Activated CD4-positive, alpha-beta memory T cell treated with anti-CD3 and anti-CD28 coated beads, Interleukin-2, amount 10 ng/mL, durations not matched to agents 7 days and 5 days (primary cell): ENCODE results near the gene ITPR1. TPM values are rescaled to one million over a fixed set of nuclear protein-coding genes. Genes with fewer than 3 reads are reported as not detected.

ENCODE experiments used
- CTCF ChIA-PET: fragments of 350-600 bp; sonication (Branson Sonifier 250); formaldehyde crosslinking; loops from one replicate; lab custom pipeline; 2021; ENCODE audit warnings: antibody characterized with exemption, inconsistent platforms; lab: Charles Lee
- POLR2A ChIA-PET: fragments of 350-600 bp; sonication (Branson Sonifier 250); formaldehyde crosslinking; loops from one replicate; lab custom pipeline; 2021; ENCODE audit warnings: antibody characterized with exemption; lab: Charles Lee
- DNase-seq: peaks from one replicate; pipeline ENCODE4 v3.0.0-alpha.2; 2020
- H3K27ac Mint-ChIP-seq: one replicate; pipeline ENCODE4 v1.8.0; 2021; ENCODE audit warnings: mild to moderate bottlenecking, mixed read lengths
- H3K27me3 Mint-ChIP-seq: one replicate; pipeline ENCODE4 v1.8.0; 2021; ENCODE audit warnings: mixed read lengths
- H3K36me3 Mint-ChIP-seq: one replicate; pipeline ENCODE4 v1.8.0; 2021; ENCODE audit warnings: low read depth, mixed read lengths
- H3K4me1 Mint-ChIP-seq: one replicate; pipeline ENCODE4 v1.8.0; 2021; ENCODE audit warnings: mixed read lengths
- H3K4me3 Mint-ChIP-seq: one replicate; pipeline ENCODE4 v1.8.0; 2021; ENCODE audit warnings: mild to moderate bottlenecking, mixed read lengths
- H3K9me3 Mint-ChIP-seq: one replicate; pipeline ENCODE4 v1.8.0; 2021; ENCODE audit warnings: mixed read lengths
- total RNA-seq, 2 experiments: library from RNA; stranded (reverse); gene quantifications; one replicate each; pipeline ENCODE4 v1.2.3, GENCODE V29; 2021

ITPR1 gene
- total RNA-seq, 2 experiments from 2014 or later: 59.6 to 64.3 TPM

DNA sequence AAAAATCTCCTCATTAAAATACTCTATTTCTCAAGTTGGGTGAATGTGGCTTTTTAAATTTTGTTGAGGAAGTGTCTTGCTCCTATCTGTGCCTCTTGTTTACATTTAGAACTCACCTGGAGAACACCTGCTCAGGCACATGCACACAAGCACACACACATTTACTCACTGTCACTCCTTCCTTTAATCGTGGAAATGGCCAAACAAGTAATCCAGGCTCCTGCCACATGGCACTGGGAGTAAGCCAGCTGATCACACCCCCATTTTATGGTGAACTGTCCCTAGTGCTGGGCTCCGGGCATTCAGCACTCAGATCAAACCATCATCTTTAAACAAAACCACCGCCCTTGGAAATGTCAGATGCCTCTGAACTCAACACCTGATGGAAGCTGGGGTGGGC lies 281.4 kb downstream of the ITPR1 start:
- H3K27me3 Mint-ChIP-seq: no peaks in the 10 kb centered on the region
- DNase-seq: no peak
- POLR2A ChIA-PET: no interaction called here
- peak overlapping the region; percentile 5 for H3K27ac Mint-ChIP-seq
- peaks cover 69% of the 10 kb centered on the region for H3K36me3 Mint-ChIP-seq
- CTCF ChIA-PET: no interaction called here
- H3K9me3 Mint-ChIP-seq: no peaks in the 10 kb centered on the region
- peaks cover 82% of the 10 kb centered on the region for H3K4me1 Mint-ChIP-seq
- H3K4me3 Mint-ChIP-seq: no peak overlapping the region

DNA sequence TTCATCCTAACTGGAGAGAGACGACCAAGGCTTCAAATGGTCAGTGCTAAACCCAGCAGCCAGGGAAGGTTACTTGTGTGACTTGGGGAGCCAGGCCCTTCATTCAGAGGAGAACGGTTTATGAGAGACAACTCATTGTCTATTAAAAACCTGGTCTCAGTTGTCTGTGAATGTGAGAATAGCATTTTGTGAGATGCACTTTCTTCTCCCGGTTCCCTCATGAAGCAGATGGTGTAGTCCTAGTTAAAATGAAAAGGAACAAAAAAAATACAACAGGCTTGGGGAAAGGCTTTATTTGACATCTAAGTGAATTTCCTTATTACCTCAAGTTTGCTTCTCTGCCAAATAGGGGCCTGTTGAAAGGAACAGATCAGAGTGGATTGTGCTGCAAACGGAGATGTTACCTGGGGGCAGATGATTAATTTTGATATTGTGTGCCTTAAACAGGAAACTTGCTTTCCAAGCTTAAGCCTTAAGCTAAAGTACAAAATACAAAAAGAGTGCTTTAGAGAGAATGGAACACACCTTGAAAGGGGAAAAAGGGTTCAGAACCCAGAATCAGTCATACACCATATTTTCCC lies 283.3 kb downstream of the ITPR1 start:
- Mint-ChIP-seq H3K27me3 (no peaks in the 10 kb centered on the region), H3K36me3 (peaks cover 72% of the 10 kb centered on the region), H3K27ac (peak overlapping the region; percentile 83), H3K9me3 (no peaks in the 10 kb centered on the region), H3K4me3 (no peak overlapping the region), H3K4me1 (peaks cover 82% of the 10 kb centered on the region)
- no peak for DNase-seq
- POLR2A ChIA-PET: interaction anchor here (1.7 to 4.9 kb wide), 3 partner anchors 24 to 202 kb away, joined by 4 to 21 read pairs (median 5); partner anchors contain the start of gene BHLHE40
- CTCF ChIA-PET: interaction anchor here (1.1 to 1.5 kb wide), 2 partner anchors 27 to 204 kb away, joined by 3 to 4 read pairs; no protein-coding TSS in a partner anchor

DNA sequence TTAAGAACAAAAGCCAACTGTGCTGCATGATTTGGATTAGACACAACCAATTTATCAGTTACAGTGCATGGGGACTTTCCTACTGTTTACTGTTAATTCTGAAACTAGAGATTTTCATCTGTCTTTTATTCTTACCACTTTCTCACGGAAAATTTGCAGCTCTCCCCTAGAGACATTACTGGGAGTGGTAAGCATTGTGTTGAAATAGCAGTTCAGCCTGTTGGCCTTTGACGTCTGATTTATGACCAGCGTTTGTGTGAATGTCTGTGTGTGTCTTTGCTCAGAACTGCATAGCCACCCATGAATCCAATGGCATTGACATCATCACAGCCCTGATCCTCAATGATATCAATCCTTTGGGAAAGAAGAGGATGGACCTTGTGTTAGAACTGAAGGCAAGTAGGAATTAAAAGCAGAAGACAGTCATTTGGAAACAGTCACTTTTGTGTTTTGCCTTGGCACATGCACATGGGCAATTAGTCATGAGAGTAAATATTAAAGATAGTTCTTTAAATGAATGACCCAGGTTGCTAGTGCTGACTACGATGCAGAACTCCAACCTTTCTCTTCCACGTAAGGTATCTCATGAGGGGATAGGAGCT lies 283.9 kb downstream of the ITPR1 start:
- H3K9me3 Mint-ChIP-seq: no peaks in the 10 kb centered on the region
- peaks cover 77% of the 10 kb centered on the region for H3K4me1 Mint-ChIP-seq
- H3K27ac Mint-ChIP-seq: peak overlapping the region; percentile 83
- no peaks in the 10 kb centered on the region for H3K27me3 Mint-ChIP-seq
- H3K4me3 Mint-ChIP-seq: no peak overlapping the region
- CTCF ChIA-PET: interaction anchor here (1.1 to 1.5 kb wide), 2 partner anchors 27 to 204 kb away, joined by 3 to 4 read pairs; no protein-coding TSS in a partner anchor
- peak; percentile 22 for DNase-seq
- H3K36me3 Mint-ChIP-seq: peaks cover 74% of the 10 kb centered on the region
- POLR2A ChIA-PET: interaction anchor here (1.7 to 4.9 kb wide), 3 partner anchors 25 to 201 kb away, joined by 4 to 21 read pairs (median 5); partner anchors contain the start of gene BHLHE40

DNA sequence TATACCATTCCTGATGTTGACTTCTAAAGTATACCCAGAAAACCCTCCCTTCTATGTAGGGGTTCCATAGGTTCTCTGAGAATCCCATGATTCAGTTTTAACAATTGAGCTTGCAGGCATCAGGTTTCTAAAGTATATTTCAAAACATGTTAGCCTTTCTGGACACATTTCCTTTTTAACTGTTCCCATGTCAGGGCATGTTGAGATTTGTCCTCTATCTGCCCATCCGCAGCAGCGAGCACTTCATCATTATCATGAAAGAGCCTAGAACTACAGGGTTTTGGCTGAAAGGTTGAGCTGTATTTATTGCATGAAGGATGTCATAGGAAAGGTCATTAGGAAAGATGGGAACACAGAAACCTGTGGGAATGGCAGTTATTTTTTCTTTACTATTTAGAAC lies 285.0 kb downstream of the ITPR1 start:
- POLR2A ChIA-PET: interaction anchor here (0.6 to 4.9 kb wide), 4 partner anchors 32 to 455 kb away, joined by 3 to 21 read pairs (median 4); partner anchors contain the start of gene BHLHE40
- DNase-seq: no peak
- Mint-ChIP-seq H3K27me3 (no peaks in the 10 kb centered on the region), H3K36me3 (peaks cover 77% of the 10 kb centered on the region), H3K27ac (peak overlapping the region; percentile 13), H3K4me3 (no peak overlapping the region), H3K4me1 (peaks cover 67% of the 10 kb centered on the region), H3K9me3 (no peaks in the 10 kb centered on the region)
- CTCF ChIA-PET: interaction anchor here (1.5 kb wide), 1 partner anchor 203 kb away, joined by 4 read pairs; no protein-coding TSS in a partner anchor

DNA sequence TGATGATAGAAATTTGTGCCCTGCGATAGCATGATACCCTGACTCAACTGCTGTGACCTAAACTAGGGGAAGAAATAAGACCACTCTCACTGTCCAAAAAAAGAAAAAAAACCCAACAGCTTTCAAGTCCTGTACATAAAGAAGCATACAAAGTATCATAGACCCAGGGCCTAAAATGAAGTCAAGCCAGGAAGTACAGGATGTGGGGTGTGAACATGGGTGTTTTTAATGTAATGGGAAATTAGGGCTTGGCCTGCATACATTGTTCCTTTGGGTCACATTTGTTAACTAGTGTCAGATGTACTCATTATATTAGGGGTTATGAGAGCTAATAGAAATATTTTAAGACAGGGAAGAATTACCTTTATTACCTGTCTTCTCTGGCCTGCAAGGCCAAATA lies 285.6 kb downstream of the ITPR1 start:
- DNase-seq: no peak
- peaks cover 78% of the 10 kb centered on the region for H3K36me3 Mint-ChIP-seq
- POLR2A ChIA-PET: interaction anchor here (0.6 to 4.9 kb wide), 3 partner anchors 43 to 455 kb away, joined by 3 to 21 read pairs (median 5); partner anchors contain the start of gene BHLHE40
- no peaks in the 10 kb centered on the region for H3K9me3 Mint-ChIP-seq
- H3K27me3 Mint-ChIP-seq: no peaks in the 10 kb centered on the region
- H3K4me1 Mint-ChIP-seq: peaks cover 61% of the 10 kb centered on the region
- CTCF ChIA-PET: no interaction called here
- no peak overlapping the region for H3K4me3 Mint-ChIP-seq
- peak overlapping the region; percentile 43 for H3K27ac Mint-ChIP-seq

DNA sequence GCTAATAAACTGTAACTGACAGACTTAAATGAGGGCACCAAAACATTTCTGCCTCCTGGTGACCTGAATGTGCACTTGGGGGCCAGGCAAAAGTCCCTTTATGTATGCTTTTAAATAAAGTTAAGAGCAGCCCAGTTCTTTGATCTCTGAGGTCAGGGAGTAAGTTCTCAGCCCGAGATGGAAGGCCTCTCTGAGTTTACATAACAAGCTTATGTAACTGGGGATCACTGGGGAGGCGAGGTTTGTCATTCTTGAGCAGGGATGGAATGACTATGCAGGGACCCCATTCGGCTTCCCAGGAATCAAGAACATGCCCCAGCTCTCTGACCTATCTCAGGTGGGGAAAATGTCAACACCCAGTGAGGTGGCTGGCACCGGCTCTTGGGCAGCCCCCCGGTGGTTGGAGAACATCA lies 287.4 kb downstream of the ITPR1 start:
- CTCF ChIA-PET: interaction anchor here (0.6 kb wide), 1 partner anchor 30 kb away, joined by 3 read pairs; no protein-coding TSS in a partner anchor
- no peaks in the 10 kb centered on the region for H3K27me3 Mint-ChIP-seq
- H3K36me3 Mint-ChIP-seq: peaks cover 77% of the 10 kb centered on the region
- no peak overlapping the region for H3K27ac Mint-ChIP-seq
- no peak for DNase-seq
- peaks cover 46% of the 10 kb centered on the region for H3K4me1 Mint-ChIP-seq
- POLR2A ChIA-PET: interaction anchor here (1.1 to 4.9 kb wide), 2 partner anchors 12 to 198 kb away, joined by 3 to 21 read pairs; partner anchors contain the start of gene BHLHE40
- H3K4me3 Mint-ChIP-seq: no peak overlapping the region
- H3K9me3 Mint-ChIP-seq: no peaks in the 10 kb centered on the region

DNA sequence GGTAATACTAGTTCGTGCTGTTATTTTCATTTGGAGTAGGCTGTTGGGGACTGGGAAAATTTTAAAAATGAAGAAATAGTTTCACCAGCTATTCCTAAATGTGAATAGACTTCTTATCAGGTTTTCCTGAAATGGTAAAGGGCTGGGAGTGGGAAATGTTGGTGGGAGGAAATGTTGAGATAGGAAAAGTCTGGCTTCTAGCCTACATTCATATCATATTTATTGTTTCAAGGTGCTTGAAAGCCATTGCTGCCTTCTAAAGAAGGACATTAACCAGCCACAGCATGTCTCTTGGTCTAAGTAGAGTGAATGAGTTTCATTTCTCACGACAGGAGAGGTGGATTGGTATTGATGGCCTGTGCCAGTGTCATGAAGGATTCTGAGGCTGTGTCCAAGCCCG lies 288.9 kb downstream of the ITPR1 start:
- Mint-ChIP-seq H3K27me3 (no peaks in the 10 kb centered on the region), H3K27ac (no peak overlapping the region), H3K4me1 (peaks cover 32% of the 10 kb centered on the region), H3K9me3 (no peaks in the 10 kb centered on the region), H3K4me3 (no peak overlapping the region), H3K36me3 (peaks cover 79% of the 10 kb centered on the region)
- ChIA-PET POLR2A (no interaction called here), CTCF (no interaction called here)
- DNase-seq: no peak

DNA sequence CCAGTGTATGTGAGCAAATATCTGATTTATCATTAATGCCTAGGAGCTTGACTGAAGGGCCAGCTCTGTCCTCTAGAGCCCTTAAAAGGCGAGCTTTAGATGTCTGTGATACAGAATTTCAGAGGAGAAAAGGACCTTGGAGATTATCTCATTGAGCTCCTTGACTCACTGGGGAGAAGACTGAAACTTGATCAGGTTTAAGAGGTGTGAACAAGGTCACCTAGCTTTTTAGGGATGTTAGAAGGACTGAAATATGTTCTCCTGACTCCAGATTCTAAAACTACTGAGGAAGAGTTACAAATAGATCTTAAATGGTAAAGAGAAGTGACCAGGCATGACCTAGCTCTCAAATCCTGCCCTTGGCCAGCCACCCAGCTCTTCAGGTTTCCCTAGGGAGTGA lies 292.4 kb downstream of the ITPR1 start:
- no peak overlapping the region for H3K4me3 Mint-ChIP-seq
- DNase-seq: no peak
- no peaks in the 10 kb centered on the region for H3K4me1 Mint-ChIP-seq
- H3K36me3 Mint-ChIP-seq: peaks cover 76% of the 10 kb centered on the region
- ChIA-PET CTCF (interaction anchor here (1.3 kb wide), 1 partner anchor 74 kb away, joined by 4 read pairs; no protein-coding TSS in a partner anchor), POLR2A (interaction anchor here (0.7 to 1.0 kb wide), 2 partner anchors 20 to 36 kb away, joined by 3 to 4 read pairs; no protein-coding TSS in a partner anchor)
- no peak overlapping the region for H3K27ac Mint-ChIP-seq
- H3K27me3 Mint-ChIP-seq: no peaks in the 10 kb centered on the region
- H3K9me3 Mint-ChIP-seq: no peaks in the 10 kb centered on the region

DNA sequence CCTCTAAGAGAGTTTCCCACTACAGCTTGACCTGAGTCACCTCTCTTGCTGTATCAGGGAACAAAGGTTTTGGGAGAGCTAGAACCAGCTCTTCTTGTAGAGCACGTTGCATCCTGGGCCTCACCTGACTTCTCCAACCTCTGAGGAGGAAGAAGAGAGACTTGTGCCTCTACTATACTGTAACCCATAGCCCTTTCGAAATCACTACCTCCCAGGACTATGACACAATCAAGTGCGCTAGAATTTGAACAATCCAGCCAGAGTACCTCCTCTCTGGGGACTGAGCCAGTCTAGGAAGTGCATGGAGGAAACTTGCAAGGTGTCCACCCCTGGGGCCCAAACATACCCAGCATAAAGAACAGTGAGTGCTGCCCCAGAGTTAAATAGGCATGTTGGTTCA lies 293.3 kb downstream of the ITPR1 start:
- Mint-ChIP-seq H3K4me1 (no peaks in the 10 kb centered on the region), H3K36me3 (peaks cover 79% of the 10 kb centered on the region), H3K9me3 (no peaks in the 10 kb centered on the region), H3K4me3 (no peak overlapping the region), H3K27ac (no peak overlapping the region), H3K27me3 (no peaks in the 10 kb centered on the region)
- ChIA-PET POLR2A (no interaction called here), CTCF (no interaction called here)
- DNase-seq: no peak

DNA sequence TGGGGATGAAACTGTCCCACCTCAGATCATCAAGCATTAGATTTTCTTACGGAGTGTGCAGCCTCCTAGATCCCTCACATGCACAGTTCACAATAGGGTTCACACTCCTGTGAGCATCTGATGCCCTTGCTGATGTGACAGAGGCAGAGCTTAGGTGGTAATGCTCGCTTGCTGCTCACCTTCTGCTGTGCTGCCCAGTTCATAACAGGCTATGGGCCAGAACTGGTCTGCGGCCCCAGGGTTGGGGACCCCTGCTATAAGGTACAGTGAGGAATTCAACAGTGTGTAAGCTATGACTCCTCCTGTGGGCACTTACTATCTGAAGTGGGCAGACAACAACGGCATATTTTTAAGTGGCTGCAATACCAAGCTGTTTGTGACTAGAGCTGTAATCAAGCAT lies 298.2 kb downstream of the ITPR1 start:
- Mint-ChIP-seq H3K9me3 (no peaks in the 10 kb centered on the region), H3K4me3 (no peak overlapping the region), H3K36me3 (peaks cover 69% of the 10 kb centered on the region), H3K4me1 (no peaks in the 10 kb centered on the region), H3K27ac (no peak overlapping the region), H3K27me3 (no peaks in the 10 kb centered on the region)
- DNase-seq: no peak
- ChIA-PET POLR2A (interaction anchor here (1.5 kb wide), 1 partner anchor 59 kb away, joined by 3 read pairs; no protein-coding TSS in a partner anchor), CTCF (no interaction called here)

DNA sequence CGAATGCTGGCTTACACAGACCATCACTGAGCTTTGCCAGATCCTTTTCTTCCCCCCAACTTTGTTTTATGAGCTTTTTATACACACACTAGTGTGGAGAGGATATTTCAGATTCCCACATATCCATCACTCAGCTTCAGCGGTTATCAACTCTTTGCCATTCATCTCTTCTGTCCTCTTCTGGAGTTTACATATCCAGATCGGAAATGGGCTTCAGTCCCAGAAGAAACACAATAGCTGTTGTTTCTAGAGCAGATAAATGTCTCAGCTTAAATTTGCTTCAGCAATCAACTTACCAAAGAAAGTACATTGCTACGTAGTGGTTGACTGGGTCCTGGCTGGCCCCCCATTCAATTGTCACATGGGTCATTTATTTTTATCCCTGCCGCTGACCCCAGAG lies 300.2 kb downstream of the ITPR1 start:
- no peak for DNase-seq

DNA sequence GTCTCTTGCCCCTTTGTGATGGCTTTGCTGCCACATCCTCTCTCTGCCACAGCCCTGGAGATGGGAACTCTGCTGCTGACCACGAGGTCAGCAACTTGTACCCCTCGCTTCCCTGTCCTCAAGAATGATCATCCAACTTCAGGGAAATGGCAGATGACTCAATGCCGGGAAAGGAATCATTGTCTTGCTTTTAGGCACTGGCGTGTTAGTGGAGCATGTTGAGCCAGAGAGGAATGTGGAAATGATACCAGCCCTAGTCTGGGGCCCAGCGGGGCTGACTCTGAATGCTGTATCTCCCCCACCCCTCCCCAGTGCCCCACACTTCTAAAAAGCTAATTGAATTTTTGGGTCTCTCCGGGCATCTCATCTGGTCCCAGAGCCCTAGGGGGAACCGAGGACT lies 301.2 kb downstream of the ITPR1 start:
- no peak overlapping the region for H3K4me3 Mint-ChIP-seq
- H3K4me1 Mint-ChIP-seq: peaks cover 2% of the 10 kb centered on the region
- ChIA-PET POLR2A (no interaction called here), CTCF (no interaction called here)
- H3K27me3 Mint-ChIP-seq: no peaks in the 10 kb centered on the region
- H3K9me3 Mint-ChIP-seq: no peaks in the 10 kb centered on the region
- peaks cover 69% of the 10 kb centered on the region for H3K36me3 Mint-ChIP-seq
- DNase-seq: no peak
- no peak overlapping the region for H3K27ac Mint-ChIP-seq

More for the DNA sequence above, 300.2 kb downstream of the ITPR1 start:
- Mint-ChIP-seq H3K4me3 (no peak overlapping the region), H3K27me3 (no peaks in the 10 kb centered on the region), H3K36me3 (peaks cover 69% of the 10 kb centered on the region), H3K4me1 (peaks cover 2% of the 10 kb centered on the region), H3K27ac (no peak overlapping the region), H3K9me3 (no peaks in the 10 kb centered on the region)
- CTCF ChIA-PET: no interaction called here
- POLR2A ChIA-PET: no interaction called here

DNA sequence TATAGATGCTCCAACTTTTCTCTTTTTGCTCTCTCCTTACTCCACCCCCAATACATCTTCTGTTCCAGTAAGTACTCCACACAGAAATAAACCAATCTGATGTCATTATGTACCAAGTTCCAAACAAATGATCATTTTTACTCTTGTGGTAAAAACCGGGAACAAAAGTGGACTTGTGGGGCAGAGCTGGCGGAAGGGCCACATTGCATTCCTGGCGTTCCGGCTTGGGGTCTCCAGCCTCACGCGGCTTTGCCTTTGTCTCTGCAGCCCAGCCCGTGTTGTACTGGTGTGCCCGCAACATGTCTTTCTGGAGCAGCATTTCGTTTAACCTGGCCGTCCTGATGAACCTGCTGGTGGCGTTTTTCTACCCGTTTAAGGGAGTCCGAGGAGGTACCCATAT lies 301.6 kb downstream of the ITPR1 start:
- no peak overlapping the region for H3K4me3 Mint-ChIP-seq
- H3K27ac Mint-ChIP-seq: no peak overlapping the region
- ChIA-PET CTCF (no interaction called here), POLR2A (no interaction called here)
- no peaks in the 10 kb centered on the region for H3K27me3 Mint-ChIP-seq
- peaks cover 2% of the 10 kb centered on the region for H3K4me1 Mint-ChIP-seq
- H3K9me3 Mint-ChIP-seq: no peaks in the 10 kb centered on the region
- DNase-seq: no peak
- H3K36me3 Mint-ChIP-seq: peaks cover 70% of the 10 kb centered on the region
